Liver (tissue), 9 donors: ENCODE data around the gene ADGRV1. TPM values are rescaled to one million over a fixed set of nuclear protein-coding genes. Genes with fewer than 3 reads are reported as not detected.

Experiments used
- DNase-seq: peaks from one replicate; pipeline ENCODE4 v3.0.0-alpha.2; 2017; ENCODE audit warnings: low spot score
- H3K27ac ChIP-seq, 2 donors: one replicate each; pipeline ENCODE4 v1.7.0; 2013; ENCODE audit warnings: inconsistent platforms in 2 of 2, low read length in 2 of 2, control low read depth in 1 of 2, low read depth in 1 of 2, mild to moderate bottlenecking in 1 of 2
- H3K27me3 ChIP-seq, 4 donors: one replicate each; pipeline versions ENCODE4 v1.6.1 to v1.7.0; 2013; ENCODE audit warnings: low read length in 3 of 4, inconsistent platforms in 1 of 4, mild to moderate bottlenecking in 1 of 4, moderate library complexity in 1 of 4; ENCODE audit not compliant: control insufficient read depth in 4 of 4, insufficient read depth in 4 of 4
- H3K36me3 ChIP-seq, 4 donors: one replicate each; pipeline versions ENCODE4 v1.6.1 to v1.7.0; 2013; ENCODE audit warnings: low read length in 3 of 4, mild to moderate bottlenecking in 3 of 4, low read depth in 1 of 4, moderate library complexity in 1 of 4; ENCODE audit not compliant: control insufficient read depth in 4 of 4, insufficient read depth in 3 of 4
- H3K4me1 ChIP-seq, 4 donors: one replicate each; pipeline versions ENCODE4 v1.6.1 to v1.7.0; 2013; ENCODE audit warnings: low read length in 3 of 4, mild to moderate bottlenecking in 3 of 4, moderate library complexity in 1 of 4; ENCODE audit not compliant: control insufficient read depth in 4 of 4, insufficient read depth in 4 of 4
- H3K4me3 ChIP-seq, 3 donors: one replicate each; pipeline versions ENCODE4 v1.6.1 to v1.7.0; 2013; ENCODE audit warnings: low read length in 3 of 3, control low read depth in 1 of 3, low read depth in 1 of 3, mild to moderate bottlenecking in 1 of 3
- H3K9ac ChIP-seq, 2 donors: one replicate each; pipeline ENCODE4 v1.7.0; 2013; ENCODE audit warnings: low read length in 2 of 2, mild to moderate bottlenecking in 2 of 2, moderate library complexity in 2 of 2, control low read depth in 1 of 2, low read depth in 1 of 2
- H3K9me3 ChIP-seq, 4 donors: one replicate each; pipeline versions ENCODE4 v1.6.1 to v1.7.0; 2013; ENCODE audit warnings: low read length in 3 of 4; ENCODE audit not compliant: control insufficient read depth in 4 of 4
- ATF3 ChIP-seq: IDR thresholded peaks from 2 replicates; pipeline ENCODE4 v1.6.1; 2016; ENCODE audit warnings: antibody characterized with exemption
- CTCF ChIP-seq: fragments of 150-350 bp; IDR thresholded peaks from 2 replicates; pipeline ENCODE4 v1.5.1; 2017; ENCODE audit warnings: improper control_type of control experiment, low read depth, low read length; ENCODE audit not compliant: missing input control
- EGR1 ChIP-seq, 2 donors: IDR thresholded peaks; 2 replicates each; pipeline ENCODE4 v1.6.1; 2016 to 2018; ENCODE audit warnings: antibody characterized with exemption in 2 of 2, low read depth in 2 of 2
- FOXA1 ChIP-seq: IDR thresholded peaks from 2 replicates; pipeline ENCODE4 v1.6.1; 2016; ENCODE audit warnings: antibody characterized with exemption
- FOXA2 ChIP-seq: IDR thresholded peaks from 2 replicates; pipeline ENCODE4 v1.6.1; 2016; ENCODE audit warnings: antibody characterized with exemption
- GABPA ChIP-seq, 2 donors: IDR thresholded peaks in 1 of 2; conservative IDR thresholded peaks in 1 of 2; 2 replicates each; pipeline ENCODE4 v1.6.1; 2016; ENCODE audit warnings: antibody characterized with exemption in 2 of 2, mild to moderate bottlenecking in 1 of 2, moderate library complexity in 1 of 2
- HNF4A ChIP-seq, 2 donors: conservative IDR thresholded peaks; 2 replicates each; pipeline ENCODE4 v1.6.1; 2016; ENCODE audit warnings: antibody characterized with exemption in 2 of 2, mild to moderate bottlenecking in 2 of 2
- HNF4G ChIP-seq: IDR thresholded peaks from 2 replicates; pipeline ENCODE4 v1.6.1; 2016; ENCODE audit warnings: antibody characterized with exemption
- JUND ChIP-seq, 2 donors: IDR thresholded peaks; 2 replicates each; pipeline ENCODE4 v1.6.1; 2016; ENCODE audit warnings: antibody characterized with exemption in 2 of 2
- MAX ChIP-seq: IDR thresholded peaks from 2 replicates; pipeline ENCODE4 v1.6.1; 2016; ENCODE audit warnings: antibody characterized with exemption
- NR2F2 ChIP-seq: IDR thresholded peaks from 2 replicates; pipeline ENCODE4 v1.6.1; 2016; ENCODE audit warnings: antibody characterized with exemption
- RAD21 ChIP-seq, 2 donors: IDR thresholded peaks; 2 replicates each; pipeline ENCODE4 v1.6.1; 2016; ENCODE audit warnings: antibody characterized with exemption in 2 of 2, mild to moderate bottlenecking in 2 of 2
- REST ChIP-seq: IDR thresholded peaks from 2 replicates; pipeline ENCODE4 v1.6.1; 2016; ENCODE audit warnings: antibody characterized with exemption, mild to moderate bottlenecking
- RXRA ChIP-seq, 2 donors: IDR thresholded peaks; 2 replicates each; pipeline ENCODE4 v1.6.1; 2017 to 2018; ENCODE audit warnings: antibody characterized with exemption in 2 of 2, mild to moderate bottlenecking in 1 of 2
- SP1 ChIP-seq: IDR thresholded peaks from 2 replicates; pipeline ENCODE4 v1.6.1; 2018; ENCODE audit warnings: antibody characterized with exemption, mild to moderate bottlenecking
- TAF1 ChIP-seq: conservative IDR thresholded peaks from 2 replicates; pipeline ENCODE4 v1.6.1; 2016; ENCODE audit warnings: antibody characterized with exemption, mild to moderate bottlenecking
- YY1 ChIP-seq: IDR thresholded peaks from 2 replicates; pipeline ENCODE4 v1.6.1; 2016; ENCODE audit warnings: antibody characterized with exemption, mild to moderate bottlenecking
- ZBTB33 ChIP-seq: IDR thresholded peaks from 2 replicates; pipeline ENCODE4 v1.6.1; 2016; ENCODE audit warnings: antibody characterized with exemption
- WGBS: extraction: QIAGEN DNeasy Blood & Tissue Kit; methylation state at CpG from one replicate; pipeline ENCODE4 v1.1.7; 2013; 5-methylcytosine and 5-hydroxymethylcytosine counted together
- polyA plus RNA-seq, 2 donors: library from polyadenylated mRNA; stranded (reverse) in 1 of 2; unstranded in 1 of 2; fragments of 200-250 nt in 1 of 2; fragments of >200 nt in 1 of 2; fragmentation: Nextera tagmentation in 1 of 2; extraction: Ambion mirVana in 1 of 2; gene quantifications; one replicate each; pipeline versions ENCODE4 v1.2.1 to v1.2.3, GENCODE V29; 2013 to 2015
- total RNA-seq, 2 donors: library from RNA; depleted of rRNA; stranded (reverse); fragments of >200 nt; gene quantifications; one replicate each; pipeline ENCODE4 v1.2.3, GENCODE V29; 2014
- donor health status: healthy.
- donor health status: healthy.
- donor health status: healthy.
- donor health status: healthy.
- donor health status: healthy.

The ADGRV1 gene
- total and polyA plus RNA-seq, 4 donors: 5.1 to 15.5 (median 9.6) TPM

- H3K4me3 ChIP-seq: no peak overlapping the region
- no peak for DNase-seq
- no peak overlapping the region for H3K9ac ChIP-seq
- no peak for TF ChIP-seq YY1
- TF ChIP-seq ZBTB33: no peak
- TF ChIP-seq CTCF: no peak
- TF ChIP-seq MAX: no peak
- no peak for TF ChIP-seq NR2F2
- TF ChIP-seq ATF3: no peak
- TF ChIP-seq GABPA (IDR thresholded peaks at IDR 0.05 in 1 of 2, conservative IDR thresholded peaks at IDR 0.05 in 1 of 2): no peak
- no peak for TF ChIP-seq HNF4G
- no peaks in the 10 kb centered on the region for H3K27me3 ChIP-seq
- WGBS: 95% methylated on average over 1 of the region's 1 CpG
- H3K4me1 ChIP-seq: no peaks in the 10 kb centered on the region
- H3K9me3 ChIP-seq: no peaks in the 10 kb centered on the region
- H3K36me3 ChIP-seq: no peaks in the 10 kb centered on the region
- no peak overlapping the region for H3K27ac ChIP-seq
Observed at GRCh38 chr5:91129748-91130147, 571.2 kb downstream of the ADGRV1 start.

GRCh38 chr5:91130759-91131158 is 572.2 kb downstream of the ADGRV1 start:
- H3K9ac ChIP-seq: no peak overlapping the region
- no peaks in the 10 kb centered on the region for H3K4me1 ChIP-seq
- no peaks in the 10 kb centered on the region for H3K36me3 ChIP-seq
- DNase-seq: no peak
- 98% methylated on average over 3 of the region's 3 CpGs for WGBS
- no peak overlapping the region for H3K27ac ChIP-seq
- no peaks in the 10 kb centered on the region for H3K9me3 ChIP-seq
- TF ChIP-seq TAF1 (no peak), HNF4A (conservative IDR thresholded peaks at IDR 0.05) (no peak), RAD21 (IDR thresholded peaks at IDR 0.05) (no peak), SP1 (no peak), GABPA (IDR thresholded peaks at IDR 0.05 in 1 of 2, conservative IDR thresholded peaks at IDR 0.05 in 1 of 2) (no peak), EGR1 (IDR thresholded peaks at IDR 0.05; ENCODE audit: low read depth in 2 of 2) (no peak), RXRA (IDR thresholded peaks at IDR 0.05) (no peak), FOXA1 (no peak), ZBTB33 (no peak), NR2F2 (no peak), MAX (no peak), HNF4G (no peak), REST (no peak), YY1 (no peak), JUND (IDR thresholded peaks at IDR 0.05) (no peak), CTCF (no peak), ATF3 (no peak), FOXA2 (no peak)
- no peak overlapping the region for H3K4me3 ChIP-seq
- no peaks in the 10 kb centered on the region for H3K27me3 ChIP-seq
